ENCODE results near the gene ABTB1. TPM values are rescaled to one million over a fixed set of nuclear protein-coding genes. Genes with fewer than 3 reads are reported as not detected.

The ABTB1 gene
- total RNA-seq, 6 experiments from 2014 or later, result 9.4 to 20.3 (median 12.2) TPM

DNA sequence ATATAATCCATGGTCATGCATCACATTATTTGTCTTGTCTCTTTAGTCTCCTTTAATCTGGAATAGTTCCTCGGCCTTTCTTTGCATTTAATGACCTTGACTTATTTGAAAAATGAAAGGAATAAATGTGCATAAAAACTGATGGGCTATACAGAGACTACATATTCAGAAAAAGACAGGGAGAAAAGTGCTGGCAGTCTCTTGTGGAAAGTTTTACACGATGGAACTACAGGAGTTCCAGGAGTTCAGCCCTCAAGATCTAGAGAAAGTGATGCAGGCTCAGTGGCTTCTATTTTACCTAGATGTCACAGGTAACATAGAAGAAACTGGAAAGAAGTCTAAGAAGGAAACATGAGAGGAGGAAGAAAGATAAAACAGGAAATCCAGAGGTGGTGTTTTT, 7.6 kb upstream of the ABTB1 start:
- Histone ChIP-seq H3K27me3 (no peaks in the 10 kb centered on the region), H3K27ac (no peak overlapping the region), H3K36me3 (no peaks in the 10 kb centered on the region), H3K9me3 (no peaks in the 10 kb centered on the region), H3K4me3 (no peak overlapping the region), H3K4me1 (no peaks in the 10 kb centered on the region)
- 60% methylated on average over 2 of the region's 2 CpGs for WGBS (ENCODE audit: insufficient coverage, low coverage, low lambda C conversion rate, missing lambda C conversion rate)
- intact Hi-C loops (cut with DNase I), result no loop called here
- DNase-seq, result no peak
- ATAC-seq, result no peak
- TF ChIP-seq POLR2A (IDR thresholded peaks at IDR 0.05), result no peak
- TF ChIP-seq, protein P1, sequence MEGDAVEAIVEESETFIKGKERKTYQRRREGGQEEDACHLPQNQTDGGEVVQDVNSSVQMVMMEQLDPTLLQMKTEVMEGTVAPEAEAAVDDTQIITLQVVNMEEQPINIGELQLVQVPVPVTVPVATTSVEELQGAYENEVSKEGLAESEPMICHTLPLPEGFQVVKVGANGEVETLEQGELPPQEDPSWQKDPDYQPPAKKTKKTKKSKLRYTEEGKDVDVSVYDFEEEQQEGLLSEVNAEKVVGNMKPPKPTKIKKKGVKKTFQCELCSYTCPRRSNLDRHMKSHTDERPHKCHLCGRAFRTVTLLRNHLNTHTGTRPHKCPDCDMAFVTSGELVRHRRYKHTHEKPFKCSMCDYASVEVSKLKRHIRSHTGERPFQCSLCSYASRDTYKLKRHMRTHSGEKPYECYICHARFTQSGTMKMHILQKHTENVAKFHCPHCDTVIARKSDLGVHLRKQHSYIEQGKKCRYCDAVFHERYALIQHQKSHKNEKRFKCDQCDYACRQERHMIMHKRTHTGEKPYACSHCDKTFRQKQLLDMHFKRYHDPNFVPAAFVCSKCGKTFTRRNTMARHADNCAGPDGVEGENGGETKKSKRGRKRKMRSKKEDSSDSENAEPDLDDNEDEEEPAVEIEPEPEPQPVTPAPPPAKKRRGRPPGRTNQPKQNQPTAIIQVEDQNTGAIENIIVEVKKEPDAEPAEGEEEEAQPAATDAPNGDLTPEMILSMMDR (IDR thresholded peaks at IDR 0.05), result no peak

DNA sequence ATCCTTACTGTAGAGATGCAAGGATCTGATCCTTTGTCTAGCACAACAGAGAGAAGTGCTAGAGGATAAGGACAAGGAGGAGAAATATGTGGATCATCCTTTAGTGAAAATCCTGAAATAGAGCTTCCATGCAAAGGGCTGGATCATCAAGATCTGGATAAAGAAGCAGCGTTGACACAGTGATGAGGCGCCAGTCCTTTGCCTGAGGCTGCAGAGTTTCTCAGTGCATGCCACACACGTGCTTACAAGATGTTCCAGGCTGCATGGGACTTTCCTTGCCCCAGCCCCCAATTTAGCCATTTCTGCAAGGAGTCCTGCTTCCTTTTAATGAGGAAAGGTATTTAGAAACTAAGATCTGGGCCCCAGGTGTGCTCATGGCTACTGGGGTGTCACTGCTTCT, 7.2 kb upstream of the ABTB1 start:
- ATAC-seq, result no peak
- intact Hi-C loops (cut with DNase I), result no loop called here
- H3K4me3 ChIP-seq, result no peak overlapping the region
- no peak overlapping the region for H3K27ac ChIP-seq
- no peak for DNase-seq
- H3K36me3 ChIP-seq, result no peaks in the 10 kb centered on the region
- H3K9me3 ChIP-seq, result no peaks in the 10 kb centered on the region
- TF ChIP-seq POLR2A (IDR thresholded peaks at IDR 0.05), result no peak
- TF ChIP-seq, protein P1 (IDR thresholded peaks at IDR 0.05), result no peak
- H3K27me3 ChIP-seq, result no peaks in the 10 kb centered on the region
- no peaks in the 10 kb centered on the region for H3K4me1 ChIP-seq
- WGBS (ENCODE audit: insufficient coverage, low coverage, low lambda C conversion rate, missing lambda C conversion rate), result 89% methylated on average over 3 of the region's 3 CpGs

DNA sequence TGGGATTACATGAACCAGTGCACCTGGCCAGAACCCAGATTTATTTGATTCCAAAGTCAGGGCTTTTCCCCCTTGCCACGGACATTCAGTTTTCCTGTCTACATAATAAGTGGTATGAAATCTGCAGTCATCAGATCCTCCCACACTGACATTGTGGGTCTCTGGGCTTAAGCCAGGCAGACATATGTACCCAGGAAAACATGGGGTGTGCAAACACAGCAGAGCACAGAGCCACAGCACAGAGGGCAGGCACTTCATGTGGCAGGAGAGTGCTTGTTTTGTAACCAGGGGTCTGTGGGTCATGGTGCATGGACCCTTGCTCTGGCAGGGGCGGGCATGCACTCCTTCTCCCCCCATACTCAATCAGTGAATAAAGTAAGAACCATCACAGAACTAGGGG, 6.1 kb upstream of the ABTB1 start:
- WGBS (ENCODE audit: insufficient coverage, low coverage, low lambda C conversion rate, missing lambda C conversion rate), result 50% methylated on average over 1 of the region's 2 CpGs
- DNase-seq (no peak), ATAC-seq (no peak)
- no peaks in the 10 kb centered on the region for H3K9me3 ChIP-seq
- no peak for TF ChIP-seq POLR2A (IDR thresholded peaks at IDR 0.05)
- TF ChIP-seq, protein P1 (IDR thresholded peaks at IDR 0.05), result no peak
- H3K4me1 ChIP-seq, result no peaks in the 10 kb centered on the region
- H3K27me3 ChIP-seq, result no peaks in the 10 kb centered on the region
- intact Hi-C loops (cut with DNase I), result no loop called here
- H3K36me3 ChIP-seq, result no peaks in the 10 kb centered on the region
- no peak overlapping the region for H3K27ac ChIP-seq
- H3K4me3 ChIP-seq, result no peak overlapping the region

DNA sequence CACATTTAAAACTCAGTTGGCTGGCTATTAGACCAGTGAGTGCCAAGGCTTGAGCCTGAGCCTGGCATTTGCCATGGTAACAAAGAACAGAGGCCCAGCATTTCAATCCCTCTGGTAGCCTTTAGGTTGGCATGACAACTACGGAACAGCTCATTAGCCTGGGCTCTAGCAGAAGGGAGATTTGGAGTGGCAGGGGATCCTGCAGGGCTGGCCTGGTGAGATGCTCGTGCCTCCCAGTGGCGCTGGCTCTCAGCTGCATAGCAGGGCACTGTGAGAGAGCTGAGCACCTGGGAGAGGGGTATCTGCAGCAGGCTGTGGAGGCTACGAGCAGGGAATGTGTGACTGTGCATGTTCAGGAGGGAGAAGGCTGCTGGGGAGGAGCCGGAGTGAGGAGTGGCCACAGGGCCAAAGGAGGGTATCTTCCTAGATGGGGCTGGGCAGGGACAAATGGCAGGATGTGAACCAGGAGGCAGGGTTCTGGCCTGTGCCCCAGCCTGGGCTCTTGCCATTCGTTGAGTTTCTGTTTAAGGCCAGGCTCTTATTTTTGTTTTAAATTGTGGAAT, 5.6 kb upstream of the ABTB1 start:
- no peak for ATAC-seq
- intact Hi-C loops (cut with DNase I), result no loop called here
- no peaks in the 10 kb centered on the region for H3K9me3 ChIP-seq
- no peaks in the 10 kb centered on the region for H3K27me3 ChIP-seq
- TF ChIP-seq POLR2A (IDR thresholded peaks at IDR 0.05), result no peak
- TF ChIP-seq, protein P1 (IDR thresholded peaks at IDR 0.05), result no peak
- WGBS (ENCODE audit: insufficient coverage, low coverage, low lambda C conversion rate, missing lambda C conversion rate), result 83% methylated on average over 1 of the region's 6 CpGs
- H3K4me3 ChIP-seq, result no peak overlapping the region
- DNase-seq, result no peak
- H3K27ac ChIP-seq, result no peak overlapping the region
- peaks cover 0 to 3% (median 0%) of the 10 kb centered on the region in 4 donors for H3K4me1 ChIP-seq
- no peaks in the 10 kb centered on the region for H3K36me3 ChIP-seq

DNA sequence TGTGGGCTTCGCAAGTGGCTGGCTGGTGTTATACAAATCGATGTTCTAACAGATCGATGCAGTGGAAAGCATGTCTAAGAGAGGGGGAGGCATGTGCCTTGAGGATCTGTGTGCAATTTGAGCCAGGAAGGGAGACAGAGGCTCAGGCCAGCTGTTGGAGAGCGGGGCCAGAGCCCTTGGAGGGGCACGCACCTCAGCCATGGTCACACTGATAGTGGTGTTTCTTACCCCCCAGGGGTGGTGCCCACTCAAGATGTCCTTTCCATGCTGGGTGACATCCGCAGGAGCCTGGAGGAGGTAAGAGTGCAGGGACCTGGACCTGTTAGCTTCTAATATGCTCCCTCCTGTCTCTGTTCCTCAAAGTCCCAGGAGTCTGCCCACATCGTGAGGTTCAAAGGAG, 3.8 kb upstream of the ABTB1 start:
- Histone ChIP-seq H3K4me3 (no peak overlapping the region), H3K36me3 (no peaks in the 10 kb centered on the region), H3K4me1 (peaks cover 0 to 10% (median 3%) of the 10 kb centered on the region in 4 donors), H3K9me3 (no peaks in the 10 kb centered on the region), H3K27me3 (no peaks in the 10 kb centered on the region), H3K27ac (no peak overlapping the region)
- intact Hi-C loops (cut with DNase I), result no loop called here
- DNase-seq (peak in 1 of 3 donors; percentile 36), ATAC-seq (no peak)
- 86% methylated on average over 6 of the region's 7 CpGs for WGBS (ENCODE audit: insufficient coverage, low coverage, low lambda C conversion rate, missing lambda C conversion rate)
- TF ChIP-seq POLR2A (IDR thresholded peaks at IDR 0.05), result no peak
- TF ChIP-seq, protein P1 (IDR thresholded peaks at IDR 0.05), result no peak

Measured in right lobe of liver (tissue), 6 donors.